AG20443 (cell line): Measurements from ENCODE around the gene COLGALT1.
"Not testable (repeated sequence)": the region's sequence is repeated elsewhere in the genome, so short reads cannot be mapped to it uniquely, and the experiment has no call there.

Experiments used
- DNase-seq: peaks from one replicate; pipeline ENCODE4 v3.0.0; 2012; ENCODE audit warnings: low spot score, mixed read lengths

COLGALT1 gene

DNA sequence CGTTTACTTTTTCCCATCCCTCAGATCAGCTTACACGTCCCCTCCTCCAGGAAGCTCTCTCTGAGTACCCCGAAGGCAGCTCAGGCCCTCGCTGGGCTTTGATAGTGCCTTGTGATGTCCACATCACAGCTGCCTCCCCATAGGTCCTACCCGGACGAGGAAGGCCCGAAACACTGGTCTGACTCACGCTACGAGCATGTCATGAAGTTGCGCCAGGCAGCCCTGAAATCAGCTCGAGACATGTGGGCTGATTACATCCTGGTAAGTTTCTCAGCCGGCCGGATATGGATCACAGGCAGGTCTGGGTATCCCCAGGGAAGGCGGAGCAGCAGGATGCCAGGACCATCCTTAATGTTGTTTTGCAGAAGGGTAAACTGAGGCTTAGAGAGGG, 4.8 kb downstream of the COLGALT1 start:
- peak; percentile 63 for DNase-seq

GRCh38 chr19:17562097-17562496, 6.6 kb downstream of the COLGALT1 start:
- no peak for DNase-seq

GRCh38 chr19:17562561-17562960, 7.1 kb downstream of the COLGALT1 start:
- DNase-seq: no peak

GRCh38 chr19:17564781-17565180, 9.3 kb downstream of the COLGALT1 start:
- DNase-seq: no peak

DNA sequence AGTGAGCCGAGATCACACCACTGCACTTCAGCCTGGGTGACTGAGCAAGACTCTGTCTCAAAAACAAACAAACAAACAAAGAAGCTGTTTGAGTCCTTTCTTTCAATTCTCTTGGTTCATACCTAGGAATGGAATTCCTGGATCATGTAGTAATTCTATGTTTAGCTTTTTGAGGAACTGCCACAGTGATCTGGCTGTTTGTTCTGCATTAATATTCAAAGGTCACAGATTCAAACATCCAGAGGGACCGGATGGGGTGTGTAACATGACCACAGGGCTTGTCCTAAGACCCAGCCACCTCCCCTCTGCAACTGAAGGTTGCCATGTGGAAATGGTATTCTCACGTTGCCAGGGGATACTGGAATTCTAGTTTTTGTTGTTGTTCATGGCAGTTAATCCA, 10.2 kb downstream of the COLGALT1 start:
- DNase-seq: no peak

GRCh38 chr19:17567940-17568339, 12.5 kb downstream of the COLGALT1 start:
- DNase-seq: no peak

GRCh38 chr19:17570291-17570690, 14.8 kb downstream of the COLGALT1 start:
- DNase-seq: not testable (repeated sequence)

- no peak for DNase-seq
Measured at GRCh38 chr19:17570791-17571190, 15.3 kb downstream of the COLGALT1 start.

- no peak for DNase-seq
Measured at GRCh38 chr19:17572638-17573037, 17.2 kb downstream of the COLGALT1 start.

- no peak for DNase-seq
Measured at GRCh38 chr19:17575871-17576757, 20.7 kb downstream of the COLGALT1 start.

- peak; percentile 58 for DNase-seq
Measured at GRCh38 chr19:17576758-17577456, 21.5 kb downstream of the COLGALT1 start.

GRCh38 chr19:17577457-17578097, 22.1 kb downstream of the COLGALT1 start:
- DNase-seq: no peak

GRCh38 chr19:17579661-17580244, 24.3 kb downstream of the COLGALT1 start:
- DNase-seq: peak; percentile 87

DNA sequence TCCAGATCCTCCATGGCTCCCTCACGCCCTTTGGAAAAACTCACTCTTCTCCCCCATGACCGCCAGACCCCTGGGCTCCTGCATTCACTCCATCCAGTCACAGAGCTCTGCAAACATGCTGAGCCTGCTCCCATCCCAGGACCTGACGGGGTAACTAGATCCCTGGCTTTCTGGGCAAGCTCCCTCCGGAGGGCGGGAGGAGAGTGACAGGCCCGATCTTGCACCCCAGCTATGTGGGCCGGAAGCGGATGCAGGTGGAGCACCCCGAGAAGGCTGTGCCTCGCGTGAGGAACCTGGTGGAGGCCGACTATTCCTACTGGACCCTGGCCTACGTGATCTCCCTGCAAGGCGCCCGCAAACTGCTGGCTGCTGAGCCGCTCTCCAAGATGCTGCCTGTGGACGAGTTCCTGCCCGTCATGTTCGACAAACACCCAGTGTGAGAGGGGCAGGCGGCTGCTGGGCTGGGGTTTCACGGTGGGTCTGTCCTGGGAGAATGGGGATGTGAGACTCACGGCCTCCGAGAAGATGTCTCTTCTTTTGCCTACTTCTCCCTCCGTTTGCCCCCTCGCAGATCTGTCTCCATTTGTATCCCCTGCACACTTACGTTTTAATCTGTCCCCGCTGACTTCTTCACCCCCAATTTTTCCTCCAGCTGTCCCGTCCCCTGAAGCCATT, 25.2 kb downstream of the COLGALT1 start:
- DNase-seq: peak; percentile 10

DNA sequence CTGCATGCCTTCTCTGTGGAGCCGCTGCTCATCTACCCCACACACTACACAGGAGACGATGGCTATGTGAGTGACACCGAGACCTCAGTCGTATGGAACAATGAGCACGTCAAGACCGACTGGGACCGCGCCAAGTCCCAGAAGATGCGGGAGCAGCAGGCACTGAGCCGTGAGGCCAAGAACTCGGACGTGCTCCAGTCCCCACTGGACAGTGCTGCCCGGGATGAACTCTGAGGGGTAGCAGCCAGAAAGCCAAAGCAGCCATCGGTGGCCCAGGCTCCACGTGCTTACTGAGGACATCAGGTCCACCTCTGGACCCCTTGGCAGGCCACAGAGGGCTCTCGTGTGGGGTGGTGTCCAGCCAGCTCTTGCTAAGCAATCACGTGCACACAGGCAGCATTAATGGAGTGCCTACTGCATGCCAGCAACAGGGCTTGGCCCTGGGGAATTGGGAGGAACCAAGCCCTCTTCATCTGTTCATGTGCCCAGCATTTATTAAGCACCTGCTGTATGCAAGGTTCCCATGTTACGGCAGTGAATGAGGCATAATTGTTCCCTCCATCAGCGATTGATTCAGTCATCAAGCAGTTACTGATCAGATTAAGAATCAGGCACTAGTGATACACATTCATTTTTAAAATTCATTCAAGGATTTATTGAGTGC, 25.9 kb downstream of the COLGALT1 start:
- peak; percentile 6 for DNase-seq

DNA sequence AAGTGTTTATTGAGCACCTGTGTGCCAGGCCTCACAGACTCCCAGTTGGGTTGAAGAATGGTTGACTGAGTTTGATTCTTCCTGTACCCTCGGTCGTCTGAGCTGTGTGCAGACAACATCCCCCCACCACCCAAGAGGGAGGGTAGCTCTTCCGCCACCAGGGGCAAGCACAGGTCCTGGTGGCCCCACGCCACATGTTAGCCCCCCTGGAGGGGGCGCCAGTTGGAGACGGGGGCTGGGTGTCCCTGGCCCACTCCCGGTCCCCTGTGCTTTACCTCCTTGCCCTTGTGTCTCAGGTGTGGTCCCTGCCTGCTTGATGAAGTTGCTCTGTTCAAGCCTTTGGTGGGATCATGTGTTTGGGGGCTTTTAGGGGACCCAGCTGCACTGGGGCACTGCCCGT, 27.2 kb downstream of the COLGALT1 start:
- no peak for DNase-seq

DNA sequence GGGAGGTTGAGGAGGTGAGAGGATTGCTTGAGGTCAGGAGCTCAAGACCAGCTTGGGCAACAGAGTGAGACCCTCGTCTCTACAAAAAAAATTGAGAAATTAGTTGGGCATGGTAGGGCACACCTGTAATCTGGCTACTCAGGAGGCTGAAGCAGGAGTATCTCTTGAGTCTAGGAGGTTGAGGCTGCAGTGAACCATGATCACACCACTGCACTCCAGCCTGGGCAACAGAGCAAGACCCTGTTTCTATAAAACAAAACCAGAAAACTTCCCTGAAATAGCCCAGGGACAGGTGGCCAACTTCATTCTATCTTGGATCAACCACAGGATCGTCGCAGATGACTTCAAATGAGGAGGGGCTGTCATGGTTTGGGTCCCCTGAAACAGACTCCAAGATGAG, 28.7 kb downstream of the COLGALT1 start:
- no peak for DNase-seq

DNA sequence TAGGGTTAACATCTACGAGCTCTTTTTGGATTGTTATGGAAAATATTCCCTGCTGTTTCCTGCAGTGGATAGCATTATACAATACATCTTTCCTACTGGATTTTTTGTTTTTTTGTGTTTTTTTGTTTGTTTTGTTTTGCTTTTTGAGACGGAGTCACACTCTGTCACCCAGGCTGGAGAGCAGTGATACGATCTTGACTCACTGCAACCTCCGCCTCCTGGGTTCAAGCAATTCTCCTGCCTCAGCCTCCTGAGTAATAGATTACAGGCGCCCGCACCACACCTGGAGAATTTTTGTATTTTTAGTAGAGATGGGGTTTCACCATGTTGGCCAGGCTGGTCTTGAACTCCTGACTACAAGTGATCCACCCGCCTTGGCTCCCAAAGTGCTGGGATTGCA, 29.9 kb downstream of the COLGALT1 start:
- not testable (repeated sequence) for DNase-seq

- no peak for DNase-seq
Measured at GRCh38 chr19:17590866-17591265, 35.4 kb downstream of the COLGALT1 start.

DNA sequence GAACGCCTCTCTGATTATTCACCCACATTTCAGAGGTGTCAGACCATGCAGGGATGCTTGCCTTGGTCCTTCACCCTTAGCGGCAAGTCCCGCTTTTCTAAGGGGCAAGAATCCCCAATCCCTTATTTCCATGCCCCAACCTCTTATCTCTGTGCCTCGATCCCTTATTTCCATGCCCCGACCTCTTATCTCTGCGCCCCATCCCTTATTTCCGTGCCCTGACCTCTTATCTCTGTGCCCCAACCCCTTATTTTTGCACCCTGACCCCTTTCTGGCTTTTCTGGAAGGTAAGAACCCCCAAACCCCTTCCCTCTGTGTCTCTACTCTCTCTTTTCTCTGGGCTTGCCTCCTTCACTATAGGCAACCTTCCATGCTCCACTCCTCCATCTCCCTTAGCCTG, 38.8 kb downstream of the COLGALT1 start:
- not testable (repeated sequence) for DNase-seq

DNA sequence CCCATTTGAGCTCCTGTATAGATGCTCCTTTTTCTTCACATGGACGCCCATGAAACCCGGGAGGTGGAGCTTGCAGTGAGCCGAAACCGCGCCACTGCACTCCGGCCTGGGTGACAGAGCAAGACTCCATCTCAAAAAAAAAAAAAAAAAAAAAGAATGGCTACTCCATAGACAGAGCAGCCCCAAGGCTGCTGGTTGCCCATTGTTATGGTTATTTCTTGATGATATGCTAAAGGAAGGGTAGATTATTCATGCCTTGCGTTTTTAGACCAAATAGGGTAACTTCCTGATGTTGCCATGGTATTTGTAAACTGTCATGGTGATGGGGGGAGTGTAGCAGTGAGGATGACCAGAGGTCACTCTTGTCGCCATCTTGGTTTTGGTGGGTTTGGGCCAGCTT, 42.6 kb downstream of the COLGALT1 start:
- DNase-seq: not testable (repeated sequence)
